H1 (cell line): ENCODE results near the gene ZNF221. TPM values are rescaled to one million over a fixed set of nuclear protein-coding genes. Genes with fewer than 3 reads are reported as not detected.

Experiments
- CTCF ChIA-PET: fragments of 300-600 bp; sonication (Branson Sonifier 250); formaldehyde crosslinking; loops from one replicate; lab custom pipeline; 2021; ENCODE audit not compliant: partially characterized antibody; lab: Charles Lee
- POLR2A ChIA-PET: fragments of 300-600 bp; sonication (Branson Sonifier 250); formaldehyde crosslinking; loops from one replicate; lab custom pipeline; 2021; ENCODE audit warnings: inconsistent platforms; ENCODE audit not compliant: partially characterized antibody; lab: Charles Lee
- DNase-seq, 2 experiments: peaks; one replicate each; pipeline versions ENCODE4 v3.0.0 to v3.0.0-alpha.2; 2010 to 2022; ENCODE audit warnings: low spot score in 2 of 2, low read depth in 1 of 2, mixed read lengths in 1 of 2
- FAIRE-seq: peaks from 2 replicates; lab custom pipeline; 2011; peaks lifted over from hg19 to GRCh38; lab: Jason Lieb, UNC
- H2AFZ ChIP-seq: 2 replicates; pipeline ENCODE4 v1.8.1; 2012; ENCODE audit warnings: low read length, inconsistent platforms
- H2AK5ac ChIP-seq: 2 replicates; pipeline ENCODE4 v1.6.1; 2013; ENCODE audit warnings: low read depth, low read length
- H2BK120ac ChIP-seq: replicated peaks from 2 replicates; pipeline ENCODE3; 2013; ENCODE audit warnings: low read depth, low read length, inconsistent platforms
- H2BK12ac ChIP-seq: 2 replicates; pipeline ENCODE4 v1.6.1; 2013; ENCODE audit warnings: low read depth, low read length
- H2BK15ac ChIP-seq: 2 replicates; pipeline ENCODE4 v1.6.1; 2013; ENCODE audit warnings: low read length
- H2BK20ac ChIP-seq: 2 replicates; pipeline ENCODE4 v1.6.1; 2013; ENCODE audit warnings: low read length
- H2BK5ac ChIP-seq: 2 replicates; pipeline ENCODE4 v1.6.1; 2013; ENCODE audit warnings: low read depth, low read length
- H3K14ac ChIP-seq: 2 replicates; pipeline ENCODE4 v1.6.1; 2013; ENCODE audit warnings: inconsistent platforms; ENCODE audit not compliant: insufficient read length
- H3K18ac ChIP-seq: 2 replicates; pipeline ENCODE4 v1.6.1; 2013; ENCODE audit warnings: low read length; ENCODE audit errors: extremely low read depth
- H3K23ac ChIP-seq: 2 replicates; pipeline ENCODE4 v1.6.1; 2013; ENCODE audit warnings: inconsistent platforms; ENCODE audit not compliant: insufficient read length
- H3K23me2 ChIP-seq: 2 replicates; pipeline ENCODE4 v1.6.1; 2013; ENCODE audit warnings: low read depth, low read length
- H3K27ac ChIP-seq: 2 replicates; pipeline ENCODE4 v1.6.1; 2011; ENCODE audit warnings: low read depth, low read length, inconsistent platforms
- H3K27me3 ChIP-seq, 4 experiments: replicated peaks in 1 of 4; 1 replicate in 1 of 4; 2 replicates in 3 of 4; pipeline versions ENCODE4 v1.6.1 to v1.8.1; 2011 to 2013; ENCODE audit warnings: low read length in 3 of 4, mild to moderate bottlenecking in 3 of 4, inconsistent platforms in 2 of 4, mixed read lengths in 2 of 4, moderate library complexity in 1 of 4; ENCODE audit not compliant: control insufficient read depth in 3 of 4, insufficient read depth in 3 of 4; ENCODE audit errors: extremely low read depth in 1 of 4
- H3K36me3 ChIP-seq, 4 experiments: 2 replicates each; pipeline versions ENCODE4 v1.6.1 to v1.8.1; 2011 to 2013; ENCODE audit warnings: mild to moderate bottlenecking in 4 of 4, low read length in 3 of 4, moderate library complexity in 2 of 4, control low read depth in 1 of 4, inconsistent platforms in 1 of 4; ENCODE audit not compliant: insufficient read depth in 4 of 4, control insufficient read depth in 2 of 4
- H3K4ac ChIP-seq: replicated peaks from 2 replicates; pipeline ENCODE3; 2013; ENCODE audit warnings: low read length, low read depth, mixed read lengths, inconsistent platforms; ENCODE audit not compliant: insufficient read length
- H3K4me1 ChIP-seq, 4 experiments: replicated peaks in 1 of 4; 1 replicate in 1 of 4; 2 replicates in 3 of 4; pipeline versions ENCODE4 v1.6.1 to v1.8.1; 2011 to 2013; ENCODE audit warnings: low read length in 3 of 4, inconsistent platforms in 2 of 4, mixed read lengths in 1 of 4; ENCODE audit not compliant: insufficient read depth in 4 of 4, control insufficient read depth in 3 of 4
- H3K4me2 ChIP-seq, 2 experiments: 2 replicates each; pipeline versions ENCODE4 v1.6.1 to v1.8.1; 2011 to 2013; ENCODE audit warnings: low read depth in 2 of 2, low read length in 2 of 2, control low read depth in 1 of 2, inconsistent platforms in 1 of 2, mild to moderate bottlenecking in 1 of 2; ENCODE audit not compliant: insufficient read depth in 1 of 2
- H3K4me3 ChIP-seq, 4 experiments: fragments of 200-600, 300-600 bp in 1 of 4; sonication (generic), shearing (Covaris generic), sonication (Bioruptor Twin) in 1 of 4; 2 replicates each; pipeline versions ENCODE4 v1.5.1 to v1.8.1; 2011 to 2016; ENCODE audit warnings: low read length in 4 of 4, low read depth in 3 of 4, control low read depth in 2 of 4, inconsistent platforms in 2 of 4, mild to moderate bottlenecking in 2 of 4, mixed read lengths in 1 of 4, moderate library complexity in 1 of 4; ENCODE audit not compliant: insufficient read depth in 2 of 4; ENCODE audit errors: extremely low read depth in 1 of 4
- H3K56ac ChIP-seq: replicated peaks from 2 replicates; pipeline ENCODE3; 2013; ENCODE audit warnings: low read depth, mild to moderate bottlenecking, mixed read lengths, low read length, inconsistent platforms; ENCODE audit not compliant: insufficient read length
- H3K79me1 ChIP-seq: 2 replicates; pipeline ENCODE4 v1.6.1; 2013; ENCODE audit warnings: low read depth, low read length, control low read depth
- H3K79me2 ChIP-seq, 2 experiments: 2 replicates each; pipeline versions ENCODE4 v1.6.1 to v1.8.1; 2012 to 2013; ENCODE audit warnings: low read length in 2 of 2, mild to moderate bottlenecking in 2 of 2, inconsistent platforms in 1 of 2; ENCODE audit not compliant: insufficient read depth in 2 of 2, control insufficient read depth in 1 of 2
- H3K9ac ChIP-seq, 4 experiments: replicated peaks in 1 of 4; 1 replicate in 1 of 4; 2 replicates in 3 of 4; pipeline versions ENCODE4 v1.6.1 to v1.8.1; 2011 to 2013; ENCODE audit warnings: low read depth in 3 of 4, low read length in 3 of 4, control low read depth in 2 of 4, mild to moderate bottlenecking in 2 of 4, moderate library complexity in 2 of 4, inconsistent platforms in 1 of 4; ENCODE audit errors: extremely low read depth in 1 of 4
- H3K9me3 ChIP-seq, 2 experiments: 2 replicates each; pipeline versions ENCODE4 v1.6.1 to v1.8.1; 2012 to 2013; ENCODE audit warnings: mild to moderate bottlenecking in 2 of 2, moderate library complexity in 2 of 2, control low read depth in 1 of 2, inconsistent platforms in 1 of 2, low read depth in 1 of 2, low read length in 1 of 2, mixed read lengths in 1 of 2; ENCODE audit not compliant: insufficient read depth in 2 of 2
- H4K20me1 ChIP-seq, 2 experiments: replicated peaks in 1 of 2; 2 replicates each; pipeline versions ENCODE3 to v1.8.1; 2011 to 2013; ENCODE audit warnings: inconsistent platforms in 2 of 2, low read length in 2 of 2, mild to moderate bottlenecking in 1 of 2; ENCODE audit not compliant: insufficient read depth in 2 of 2, control insufficient read depth in 1 of 2
- H4K5ac ChIP-seq: 2 replicates; pipeline ENCODE4 v1.6.1; 2013; ENCODE audit warnings: low read length, low read depth, mixed read lengths, inconsistent platforms; ENCODE audit not compliant: insufficient read length
- H4K8ac ChIP-seq: 2 replicates; pipeline ENCODE4 v1.8.0; 2013; ENCODE audit warnings: mild to moderate bottlenecking, moderate library complexity, low read length, inconsistent platforms; ENCODE audit not compliant: insufficient read depth; ENCODE audit errors: extremely low read depth
- H4K91ac ChIP-seq: replicated peaks from 2 replicates; pipeline ENCODE3; 2013; ENCODE audit warnings: low read length, mixed read lengths, inconsistent platforms; ENCODE audit not compliant: insufficient read length
- BACH1 ChIP-seq: IDR thresholded peaks from 2 replicates; pipeline ENCODE4 v1.6.1; 2012; ENCODE audit warnings: low read length, improper control_type of control experiment
- CBX8 ChIP-seq: fragments of 300-800, 300-1000 bp; sonication (generic); IDR thresholded peaks from 2 replicates; pipeline ENCODE4 v1.7.1; 2016; ENCODE audit warnings: low read depth, low read length, borderline replicate concordance
- CTBP2 ChIP-seq: IDR thresholded peaks from 2 replicates; pipeline ENCODE4 v1.7.0; 2011; ENCODE audit warnings: borderline replicate concordance, mild to moderate bottlenecking, moderate library complexity, mixed read lengths, low read length; ENCODE audit not compliant: insufficient read depth, insufficient read length
- CTCF ChIP-seq, 3 experiments: IDR thresholded peaks; 1 replicate in 2 of 3; 2 replicates in 1 of 3; pipeline versions ENCODE4 v1.5.1 to v1.6.1; 2011; ENCODE audit warnings: low read length in 3 of 3, mild to moderate bottlenecking in 3 of 3, inconsistent platforms in 2 of 3, low read depth in 1 of 3, moderate library complexity in 1 of 3; ENCODE audit not compliant: insufficient read depth in 1 of 3; ENCODE audit errors: control extremely low read depth in 1 of 3
- KDM4A ChIP-seq: IDR thresholded peaks from one replicate; pipeline ENCODE4 v1.7.1; 2012; ENCODE audit warnings: low read depth, mild to moderate bottlenecking, moderate library complexity, low read length, inconsistent platforms; ENCODE audit not compliant: severe bottlenecking
- MAFK ChIP-seq: IDR thresholded peaks from 2 replicates; pipeline ENCODE4 v1.6.1; 2012; ENCODE audit warnings: low read depth, mild to moderate bottlenecking, improper control_type of control experiment, low read length
- RBBP5 ChIP-seq: IDR thresholded peaks from 2 replicates; pipeline ENCODE4 v1.7.1; 2012; ENCODE audit warnings: low read depth, mild to moderate bottlenecking, inconsistent platforms, low read length, moderate library complexity, borderline replicate concordance
- SIN3A ChIP-seq, 2 experiments: IDR thresholded peaks in 1 of 2; conservative IDR thresholded peaks in 1 of 2; 2 replicates each; pipeline ENCODE4 v1.6.1; 2011 to 2012; ENCODE audit warnings: low read length in 2 of 2, improper control_type of control experiment in 1 of 2, low read depth in 1 of 2, mild to moderate bottlenecking in 1 of 2
- WGBS, 2 experiments: shearing (Covaris generic) in 1 of 2; methylation state at CpG; one replicate each; pipeline versions ENCODE4 v1.1.6 to v1.1.7; 2013 to 2015; ENCODE audit warnings: low lambda C conversion rate in 2 of 2, mixed read lengths in 2 of 2, inconsistent platforms in 1 of 2, low coverage in 1 of 2, missing lambda C conversion rate in 1 of 2; ENCODE audit not compliant: insufficient replicate concordance in 2 of 2, insufficient coverage in 1 of 2, insufficient read length in 1 of 2; ENCODE audit errors: extremely low coverage in 1 of 2, missing lambda C conversion rate in 1 of 2; 5-methylcytosine and 5-hydroxymethylcytosine counted together
- polyA plus RNA-seq, 7 experiments: library from polyadenylated mRNA; depleted of rRNA in 3 of 7; stranded (reverse) in 5 of 7; unstranded in 2 of 7; fragments of >200 nt in 5 of 7; fragments of 200-250 nt in 2 of 7; gene quantifications; 1 replicate in 5 of 7; 2 replicates in 1 of 7; 4 replicates in 1 of 7; pipeline versions ENCODE4 v1.2.1 to v1.2.3, GENCODE V29; 2011 to 2013; ENCODE audit warnings: missing spikeins in 2 of 7, mixed read lengths in 2 of 7
- total RNA-seq: library from RNA; stranded (reverse); fragmentation: NEBNext Ultra II Directional; extraction: Animal tissue kit (Norgen Biotek cat#: 25700); gene quantifications from 2 replicates; pipeline ENCODE4 v1.2.1, GENCODE V29; 2021

Gene ZNF221
- total and polyA plus RNA-seq, 2 of the 8 experiments (the other 6 are each of a cell fraction or from before 2014, with no cell fraction given) = 0.50 to 8.4 TPM

DNA sequence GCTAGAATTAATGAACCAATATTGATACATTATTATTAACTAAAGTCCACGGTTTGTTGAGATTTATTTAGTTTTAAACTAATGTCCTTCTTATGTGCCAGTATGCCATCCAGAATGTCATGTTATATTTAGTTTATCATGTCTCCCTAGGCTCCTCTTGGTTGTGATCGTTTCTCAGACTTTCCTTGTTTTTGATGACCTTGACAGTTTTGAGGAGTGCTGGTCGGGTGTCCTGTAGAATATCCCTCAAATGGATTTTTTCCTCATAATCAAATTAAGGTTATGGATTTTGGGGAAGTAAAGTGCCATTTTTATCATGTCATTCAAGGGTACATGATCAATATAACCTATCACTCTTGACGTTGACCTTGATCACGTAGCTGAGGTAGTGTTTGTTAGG lies 9.8 kb upstream of the ZNF221 start:
- ChIA-PET CTCF (no interaction called here), POLR2A (no interaction called here)
- no peak overlapping the region for H4K8ac ChIP-seq

More for the DNA sequence above, 9.8 kb upstream of the ZNF221 start:
- no peak overlapping the region for H2BK120ac ChIP-seq
- TF ChIP-seq SIN3A (conservative IDR thresholded peaks at IDR 0.05 in 1 of 2, IDR thresholded peaks at IDR 0.05 in 1 of 2; ENCODE audit: low read depth in 1 of 2, low read length in 2 of 2) (no peak), RBBP5 (no peak), KDM4A (no peak), CBX8 (no peak), MAFK (no peak), BACH1 (no peak), CTCF (IDR thresholded peaks at IDR 0.05; ENCODE audit: control extremely low read depth in 1 of 3, insufficient read depth in 1 of 3, low read depth in 1 of 3, low read length in 3 of 3) (no peak), CTBP2 (no peak)
- H3K36me3 ChIP-seq = no peaks in the 10 kb centered on the region
- H2BK15ac ChIP-seq = no peak overlapping the region
- no peaks in the 10 kb centered on the region for H4K20me1 ChIP-seq
- no peak overlapping the region for H3K4ac ChIP-seq
- no peak overlapping the region for H4K5ac ChIP-seq
- no peak overlapping the region for H3K14ac ChIP-seq
- no peak overlapping the region for H3K27ac ChIP-seq
- H3K4me2 ChIP-seq = no peak overlapping the region
- no peaks in the 10 kb centered on the region for H3K4me1 ChIP-seq
- peaks cover 3 to 11% of the 10 kb centered on the region in 2 experiments for H3K9me3 ChIP-seq
- H3K79me1 ChIP-seq = no peaks in the 10 kb centered on the region
- H3K23me2 ChIP-seq = no peaks in the 10 kb centered on the region
- DNase-seq (no peak), FAIRE-seq (no peak)
- H3K56ac ChIP-seq = no peak overlapping the region
- no peak overlapping the region for H4K91ac ChIP-seq
- H3K27me3 ChIP-seq = no peaks in the 10 kb centered on the region
- no peak overlapping the region for H3K4me3 ChIP-seq
- H2BK20ac ChIP-seq = no peak overlapping the region
- H2AFZ ChIP-seq = no peak overlapping the region
- no peak overlapping the region for H3K9ac ChIP-seq
- no peak overlapping the region for H2BK12ac ChIP-seq
- no peak overlapping the region for H3K18ac ChIP-seq
- H2BK5ac ChIP-seq = no peak overlapping the region
- WGBS, 2 experiments = 77% methylated on average over 5 of the region's 5 CpGs; no CpG with 5 or more reads in 1 of the 2 experiments
- H2AK5ac ChIP-seq = no peak overlapping the region
- no peak overlapping the region for H3K23ac ChIP-seq
- no peaks in the 10 kb centered on the region for H3K79me2 ChIP-seq
